ENCODE results near the gene SRPX. TPM values are rescaled to one million over a fixed set of nuclear protein-coding genes. Genes with fewer than 3 reads are reported as not detected.

Gene SRPX
- total and polyA plus RNA-seq, 10 of the 15 experiments (the other 5 are each of a cell fraction or from before 2014, with no cell fraction given), result 0.05 to 0.79 (median 0.23) TPM; not detected in 1

- POLR2A ChIA-PET, result no interaction called here
- no peak overlapping the region for H3K4me3 ChIP-seq
- intact Hi-C loops (cut with micrococcal nuclease; ENCODE audit: unreplicated experiment), result no loop called here
- FAIRE-seq, result no peak
- H3K9me3 ChIP-seq (replicated peaks; ENCODE audit: control insufficient read depth, insufficient read depth, low read length), result no peaks in the 10 kb centered on the region
- no peak overlapping the region for H3K4me2 ChIP-seq (ENCODE audit: control insufficient read depth, insufficient read depth)
- no peak for ATAC-seq
- H4K20me1 ChIP-seq (ENCODE audit: control insufficient read depth, insufficient read depth), result no peaks in the 10 kb centered on the region
- no peaks in the 10 kb centered on the region for H3K4me1 ChIP-seq (ENCODE audit: control insufficient read depth, insufficient read depth, low read length)
- H3K79me2 ChIP-seq (ENCODE audit: control insufficient read depth, insufficient read depth, low read length), result no peaks in the 10 kb centered on the region
- 21% methylated on average over 6 of the region's 6 CpGs for WGBS (ENCODE audit: insufficient coverage, insufficient replicate concordance, low lambda C conversion rate, missing lambda C conversion rate)
- TF ChIP-seq SREBF2 (IDR thresholded peaks at IDR 0.05; ENCODE audit: low read length) (no peak), USF2 (IDR thresholded peaks at IDR 0.05; ENCODE audit: borderline replicate concordance, low read depth, low read length) (no peak), MLLT1 (IDR thresholded peaks at IDR 0.05) (no peak), CTCF (IDR thresholded peaks at IDR 0.05 in 2 of 3, conservative IDR thresholded peaks at IDR 0.05 in 1 of 3; ENCODE audit: control insufficient read depth in 2 of 3, extremely low read depth in 1 of 3, insufficient read depth in 1 of 3, low read depth in 3 of 3, low read length in 3 of 3) (no peak), CBX3 (IDR thresholded peaks at IDR 0.05; ENCODE audit: borderline replicate concordance, low read depth) (no peak), BCL11A (IDR thresholded peaks at IDR 0.05; ENCODE audit: low read depth, low read length) (no peak), IRF5 (IDR thresholded peaks at IDR 0.05; ENCODE audit: borderline replicate concordance) (no peak), CREB1 (IDR thresholded peaks at IDR 0.05; ENCODE audit: low read depth) (no peak), HDAC2 (IDR thresholded peaks at IDR 0.05) (no peak), HSF1 (IDR thresholded peaks at IDR 0.05; ENCODE audit: low read depth, low read length) (no peak)
- no TSS peak for BruUV-seq (replicated peaks)
- no peak for DNase-seq (ENCODE audit: low read depth, low spot score)
- no peak overlapping the region for H3K27ac ChIP-seq (ENCODE audit: control insufficient read depth, insufficient read depth)
- in situ Hi-C loops (cut with MboI), result no loop called here
- H2AFZ ChIP-seq (ENCODE audit: control insufficient read depth, low read depth, low read length), result no peak overlapping the region
- SMC1A ChIA-PET (ENCODE audit: uncharacterized antibody, unreplicated experiment), result no interaction called here
- CTCF ChIA-PET, result no interaction called here
- no peaks in the 10 kb centered on the region for H3K36me3 ChIP-seq (ENCODE audit: control insufficient read depth in 2 of 2, insufficient read depth in 2 of 2, low read length in 1 of 2)
- H3K9ac ChIP-seq (ENCODE audit: control insufficient read depth, insufficient read depth, low read length), result no peak overlapping the region
- RAD21 ChIA-PET (ENCODE audit: unreplicated experiment), result no interaction called here
- no peaks in the 10 kb centered on the region for H3K27me3 ChIP-seq (replicated peaks in 1 of 2; ENCODE audit: control insufficient read depth in 2 of 2, insufficient read depth in 2 of 2, low read length in 1 of 2)
Observed at GRCh38 chrX:38236901-38237615, 16.4 kb upstream of the SRPX start.

Measured in GM12878 (cell line).